HG03571 (cell line): ENCODE measurements around the gene FRMD3.
A peak's percentile ranks its signal among the peaks of the same experiment; 100 is the strongest.

ENCODE experiments used
- ATAC-seq: cut with Tn5 transposase; IDR thresholded peaks from one replicate; pipeline ENCODE4 v1.9.1; 2021; ENCODE audit not compliant: unreplicated experiment

The FRMD3 gene

DNA sequence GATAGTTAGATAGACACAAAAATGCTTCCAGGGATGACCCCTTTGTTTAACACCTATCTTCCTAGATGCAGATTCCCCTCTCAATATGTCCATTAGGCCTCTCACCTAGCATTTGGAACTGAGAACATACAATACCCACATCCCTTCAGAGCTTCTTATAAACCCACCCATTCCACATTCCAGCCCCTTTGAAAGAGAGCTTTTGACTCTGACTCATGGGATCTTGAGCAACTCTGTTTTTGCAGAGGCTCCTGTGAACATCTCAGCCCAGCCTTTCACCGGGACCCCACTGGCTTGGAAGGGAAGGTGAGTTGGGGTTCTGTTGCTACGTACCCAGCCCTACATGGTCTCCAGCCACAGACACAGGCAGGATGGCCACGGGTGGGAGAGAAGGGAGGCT, 195.5 kb downstream of the FRMD3 start:
- no peak for ATAC-seq

- no peak for ATAC-seq
Measured at GRCh38 chr9:83342006-83342405, 196.2 kb downstream of the FRMD3 start.

GRCh38 chr9:83340451-83340850, 197.8 kb downstream of the FRMD3 start:
- no peak for ATAC-seq

DNA sequence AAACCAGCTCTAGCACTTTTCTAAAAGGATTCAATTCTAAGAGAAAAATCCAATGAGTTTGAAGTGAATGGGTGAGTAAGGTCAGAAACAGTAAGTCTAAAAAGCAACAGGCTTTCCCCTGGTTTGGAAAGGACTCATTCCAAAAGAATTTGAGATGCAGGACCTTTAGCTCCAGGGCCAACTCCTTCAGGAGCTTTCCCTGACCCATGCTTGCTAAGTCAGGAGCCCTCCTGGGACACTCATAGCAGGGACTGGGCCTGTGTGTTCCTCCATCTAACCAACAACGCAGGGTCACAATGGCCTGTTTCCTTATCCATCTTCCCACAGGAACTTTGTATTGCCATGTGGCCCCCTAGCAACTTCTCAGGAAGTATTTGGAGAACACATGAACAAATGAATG, 198.8 kb downstream of the FRMD3 start:
- ATAC-seq, result no peak

- ATAC-seq, result no peak
Measured at GRCh38 chr9:83336706-83337105, 201.5 kb downstream of the FRMD3 start.

- ATAC-seq, result peak; percentile 69
Measured at GRCh38 chr9:83334320-83334719, 203.9 kb downstream of the FRMD3 start.

- no peak for ATAC-seq
Measured at GRCh38 chr9:83330207-83331196, 207.7 kb downstream of the FRMD3 start.

DNA sequence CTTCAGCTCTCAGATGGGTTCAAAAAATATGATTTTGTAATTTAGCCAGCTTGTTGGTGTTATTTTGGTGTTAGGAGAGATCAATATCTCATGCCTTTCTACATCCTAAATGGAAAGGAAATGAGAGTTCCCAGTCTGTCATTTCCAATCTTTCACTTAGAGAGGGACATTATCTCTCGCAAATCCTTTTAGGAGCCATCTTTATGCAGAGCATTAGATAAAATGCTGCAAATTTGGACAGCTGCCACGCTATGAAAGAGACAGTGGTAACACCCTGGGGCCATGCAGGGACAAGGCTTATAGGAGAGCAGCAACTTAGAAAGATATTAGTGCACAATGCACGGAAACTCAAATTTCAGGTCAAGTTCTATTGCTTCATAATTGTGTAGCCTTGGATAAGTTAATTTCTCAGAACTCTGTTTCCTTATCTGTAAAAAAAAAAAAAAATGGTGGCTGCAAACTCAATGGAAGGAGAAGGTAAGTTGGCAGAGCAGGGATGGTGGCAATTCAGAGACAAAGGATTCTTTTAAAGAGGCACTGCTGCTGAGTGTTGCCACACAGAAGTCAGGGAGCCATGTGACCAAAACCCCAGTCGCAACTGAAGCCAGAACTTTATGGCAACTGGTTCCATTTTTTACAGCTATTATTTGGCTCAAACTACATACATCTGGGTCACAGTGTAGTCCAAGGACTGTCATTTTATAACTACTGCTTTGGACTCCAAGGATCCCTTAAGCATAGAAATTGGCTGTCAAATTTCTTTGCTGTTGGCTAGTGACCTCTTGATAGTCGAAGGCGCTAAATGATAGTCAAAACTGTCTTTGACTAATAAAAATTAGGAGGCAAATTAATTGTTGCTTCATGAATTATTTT, 210.2 kb downstream of the FRMD3 start:
- ATAC-seq, result no peak

- ATAC-seq, result no peak
Measured at GRCh38 chr9:83327323-83327722, 210.9 kb downstream of the FRMD3 start.

GRCh38 chr9:83323148-83323547, 215.1 kb downstream of the FRMD3 start:
- ATAC-seq, result no peak

- ATAC-seq, result no peak
Measured at GRCh38 chr9:83322438-83322837, 215.8 kb downstream of the FRMD3 start.

DNA sequence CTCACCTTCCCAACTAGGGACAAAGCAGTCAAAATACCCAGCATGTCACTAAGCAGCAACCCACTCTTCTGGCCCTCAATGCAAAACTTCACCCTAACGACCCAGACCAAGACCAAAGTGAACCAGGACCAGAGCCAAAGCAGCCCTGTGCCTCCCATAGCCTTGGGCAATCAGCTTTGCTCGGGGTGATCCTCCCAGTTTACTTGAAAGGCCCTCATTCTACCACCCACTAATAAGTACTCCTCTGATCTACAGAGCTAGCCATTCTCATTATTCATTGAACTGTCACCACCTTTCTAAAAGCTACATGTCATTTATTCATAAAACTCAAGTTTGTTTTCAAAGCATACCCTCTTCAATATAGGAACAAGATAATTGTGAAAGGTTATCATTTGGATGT, 221.0 kb downstream of the FRMD3 start:
- no peak for ATAC-seq

GRCh38 chr9:83315649-83316048, 222.6 kb downstream of the FRMD3 start:
- ATAC-seq, result no peak

GRCh38 chr9:83313781-83314180, 224.4 kb downstream of the FRMD3 start:
- ATAC-seq, result no peak

DNA sequence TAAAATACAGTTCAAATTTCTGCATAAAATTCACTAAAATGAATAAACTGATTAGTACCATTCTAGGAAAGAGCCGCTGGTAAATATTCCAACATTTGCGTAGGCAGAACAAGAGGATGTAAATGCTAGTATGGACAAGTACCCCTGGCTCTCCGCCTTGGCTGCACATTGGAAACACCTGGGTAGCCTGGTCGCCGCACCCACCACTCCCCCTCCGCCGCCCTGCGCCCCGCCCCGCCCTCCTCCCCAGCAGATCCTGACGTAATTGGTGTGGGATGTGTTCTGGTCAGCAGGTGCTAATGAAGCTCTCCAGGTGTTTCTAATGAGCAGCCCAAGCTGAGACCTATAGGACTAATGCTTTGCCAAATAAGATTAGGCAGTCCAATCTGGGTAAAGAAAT, 225.7 kb downstream of the FRMD3 start:
- no peak for ATAC-seq

DNA sequence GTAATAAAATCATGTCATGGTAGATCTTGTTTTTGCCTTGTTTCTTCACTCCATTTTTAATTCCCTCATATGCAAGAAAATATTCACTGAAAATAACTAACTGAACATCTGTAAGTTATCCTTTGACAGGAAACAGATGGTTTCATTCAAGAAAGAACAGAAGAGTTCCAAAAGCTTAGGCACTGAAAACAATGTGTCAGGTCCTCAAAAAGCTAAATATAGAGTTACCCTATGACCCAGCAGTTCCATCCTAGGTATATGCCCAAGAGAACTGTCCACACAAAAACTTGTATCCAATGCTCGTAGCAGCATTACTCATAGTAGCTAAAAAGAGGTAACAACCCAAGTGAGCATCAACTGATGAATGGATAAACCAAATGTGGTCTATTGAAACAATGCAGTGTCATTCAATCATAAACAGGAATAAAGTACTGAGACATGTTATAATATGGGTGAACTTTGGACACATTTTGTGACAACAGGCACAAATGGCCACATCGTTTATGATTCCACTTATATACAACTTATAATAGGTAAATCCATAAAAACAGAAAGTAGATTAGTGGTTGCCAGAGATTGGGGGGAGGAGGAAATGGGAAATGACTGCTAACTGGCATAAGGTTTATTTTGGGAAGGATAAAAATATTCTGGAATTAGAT, 231.0 kb downstream of the FRMD3 start:
- ATAC-seq, result no peak

DNA sequence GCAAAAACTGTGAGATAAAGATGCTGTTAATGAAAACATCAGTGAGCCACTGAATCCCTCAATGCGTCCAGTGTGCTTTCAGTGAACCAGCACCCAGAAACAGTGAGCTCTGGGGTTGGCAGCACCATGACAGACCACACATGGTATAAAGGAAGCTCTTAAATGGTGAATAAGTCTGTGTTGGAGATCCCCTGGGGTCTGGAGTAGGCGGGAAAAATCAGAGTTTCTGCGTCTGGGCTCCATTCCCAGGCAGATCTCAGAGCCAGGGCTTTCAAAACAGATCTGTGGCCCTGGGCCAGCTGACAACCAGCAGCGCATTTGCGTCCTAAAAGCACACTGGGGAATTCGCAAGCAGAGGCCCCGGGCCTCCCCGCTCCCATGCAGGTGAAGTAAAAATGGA, 233.5 kb downstream of the FRMD3 start:
- no peak for ATAC-seq

DNA sequence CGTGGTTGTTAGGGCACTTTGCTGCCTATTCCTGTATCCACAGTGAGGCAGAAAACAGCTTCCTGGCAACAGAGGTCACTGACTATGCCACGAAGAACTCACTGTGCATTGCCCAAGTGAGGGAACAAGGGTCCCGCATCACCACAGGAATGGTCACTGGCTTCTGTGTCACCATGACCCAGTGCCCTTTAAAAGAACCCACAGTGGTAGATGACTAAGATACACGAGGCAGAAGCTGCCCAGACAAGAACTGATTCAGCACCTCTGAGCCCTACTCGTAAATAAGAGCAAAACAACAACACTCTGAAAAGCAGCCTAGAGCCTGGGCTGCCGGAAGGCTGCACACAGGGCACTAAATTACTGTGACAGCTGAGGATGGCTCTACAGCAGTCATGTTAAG, 238.6 kb downstream of the FRMD3 start:
- ATAC-seq, result no peak

GRCh38 chr9:83299094-83299493, 239.1 kb downstream of the FRMD3 start:
- no peak for ATAC-seq

- ATAC-seq, result no peak
Measured at GRCh38 chr9:83296123-83296522, 242.1 kb downstream of the FRMD3 start.

DNA sequence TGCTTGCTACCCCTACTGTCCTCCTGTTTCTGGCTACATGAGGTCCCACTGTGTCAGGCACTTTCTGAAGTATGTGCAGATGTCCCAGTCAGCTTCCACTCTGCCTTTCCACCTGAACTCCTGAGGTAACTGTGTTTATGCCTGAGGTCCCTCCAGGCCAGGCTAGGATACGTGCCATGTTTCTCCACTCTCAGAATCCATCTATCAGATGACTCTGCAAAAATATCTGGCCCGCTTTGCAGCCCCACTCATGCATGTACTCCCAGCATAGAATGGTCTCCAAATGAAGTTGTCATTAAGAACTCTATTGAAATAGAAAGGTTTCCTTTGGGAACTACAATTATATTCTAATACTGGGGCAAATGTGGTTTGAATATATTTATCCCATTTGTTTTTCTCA, 243.4 kb downstream of the FRMD3 start:
- ATAC-seq, result no peak
